Spinal cord (tissue), 10 donors: ENCODE results near the gene PIEZO2. TPM values are rescaled to one million over a fixed set of nuclear protein-coding genes. Genes with fewer than 3 reads are reported as not detected.
"Not testable (repeated sequence)": the region's sequence is repeated elsewhere in the genome, so short reads cannot be mapped to it uniquely, and the experiment has no call there.

Experiments
- DNase-seq, 6 donors: peaks; one replicate each; pipeline versions ENCODE4 v3.0.0 to v3.0.0-alpha.2; 2013 to 2015; ENCODE audit warnings: low spot score in 6 of 6, low read depth in 4 of 6
- H3K27ac ChIP-seq: one replicate; pipeline ENCODE4 v1.5.1; 2013; ENCODE audit warnings: low read depth, low read length, control low read depth
- H3K27me3 ChIP-seq: one replicate; pipeline ENCODE4 v1.6.1; 2013; ENCODE audit warnings: low read length; ENCODE audit not compliant: control insufficient read depth, insufficient read depth
- H3K36me3 ChIP-seq: one replicate; pipeline ENCODE4 v1.6.1; 2013; ENCODE audit warnings: low read length; ENCODE audit not compliant: control insufficient read depth, insufficient read depth
- H3K4me1 ChIP-seq: one replicate; pipeline ENCODE4 v1.6.1; 2013; ENCODE audit warnings: low read length; ENCODE audit not compliant: control insufficient read depth, insufficient read depth
- H3K4me3 ChIP-seq: one replicate; pipeline ENCODE4 v1.5.1; 2013; ENCODE audit warnings: low read depth, low read length, control low read depth
- H3K9me3 ChIP-seq: one replicate; pipeline ENCODE4 v1.6.1; 2013; ENCODE audit warnings: low read length; ENCODE audit not compliant: control insufficient read depth, insufficient read depth
- WGBS: methylation state at CpG from one replicate; pipeline ENCODE4 v1.1.5; 2013; ENCODE audit warnings: missing lambda C conversion rate; ENCODE audit not compliant: insufficient coverage; 5-methylcytosine and 5-hydroxymethylcytosine counted together
- polyA plus RNA-seq, 2 donors: library from polyadenylated mRNA; unstranded; fragments of 120-200 nt; gene quantifications; one replicate each; pipeline ENCODE4 v1.2.1, GENCODE V29; 2013; ENCODE audit not compliant: insufficient read length in 2 of 2
- total RNA-seq, 2 donors: library from RNA; depleted of rRNA in 1 of 2; stranded (reverse); fragments of 120-200 nt in 1 of 2; fragments of >200 nt in 1 of 2; gene quantifications; one replicate each; pipeline versions ENCODE4 v1.2.3 to v1.2.4, GENCODE V29; 2013 to 2014
- donor health status: healthy.

PIEZO2 gene
- total and polyA plus RNA-seq, 4 donors, result 14.0 to 110 (median 22.4) TPM

GRCh38 chr18:10923141-10923540 lies 226.2 kb downstream of the PIEZO2 start:
- peak in 1 of 6 donors; percentile 29 for DNase-seq

DNA sequence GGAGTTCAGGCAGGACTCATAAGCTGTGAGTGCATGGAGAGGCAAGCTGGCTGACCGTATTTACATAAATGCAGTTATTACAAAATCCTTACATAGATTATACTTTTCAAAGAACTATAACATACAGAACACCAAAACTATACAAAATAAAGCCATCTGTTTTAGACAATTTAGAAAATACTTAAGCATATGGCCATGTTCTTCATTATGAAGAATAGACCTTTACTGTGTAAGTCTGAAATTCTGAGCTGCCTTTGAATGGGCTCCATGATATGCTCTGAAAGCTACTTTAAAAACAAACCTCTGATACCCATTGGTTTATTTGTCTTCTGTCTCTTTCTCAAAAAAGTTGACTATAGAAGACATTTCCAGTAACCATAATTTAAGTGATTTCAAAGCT lies 226.7 kb downstream of the PIEZO2 start:
- H3K9me3 ChIP-seq, H3K4me3 ChIP-seq, H3K27ac ChIP-seq, H3K27me3 ChIP-seq, H3K36me3 ChIP-seq, H3K4me1 ChIP-seq: not testable (repeated sequence)
- no CpG with 5 or more reads among the region's 1 CpG for WGBS
- peak in 2 of 6 donors; percentile 18 to 61 for DNase-seq

More at GRCh38 chr18:10923141-10923540, 226.2 kb downstream of the PIEZO2 start:
- Histone ChIP-seq H3K27me3 (no peaks in the 10 kb centered on the region), H3K4me1 (peaks cover 9% of the 10 kb centered on the region), H3K4me3 (no peak overlapping the region), H3K9me3 (no peaks in the 10 kb centered on the region), H3K36me3 (no peaks in the 10 kb centered on the region), H3K27ac (no peak overlapping the region)
- WGBS, result 0% methylated on average over 1 of the region's 4 CpGs

DNA sequence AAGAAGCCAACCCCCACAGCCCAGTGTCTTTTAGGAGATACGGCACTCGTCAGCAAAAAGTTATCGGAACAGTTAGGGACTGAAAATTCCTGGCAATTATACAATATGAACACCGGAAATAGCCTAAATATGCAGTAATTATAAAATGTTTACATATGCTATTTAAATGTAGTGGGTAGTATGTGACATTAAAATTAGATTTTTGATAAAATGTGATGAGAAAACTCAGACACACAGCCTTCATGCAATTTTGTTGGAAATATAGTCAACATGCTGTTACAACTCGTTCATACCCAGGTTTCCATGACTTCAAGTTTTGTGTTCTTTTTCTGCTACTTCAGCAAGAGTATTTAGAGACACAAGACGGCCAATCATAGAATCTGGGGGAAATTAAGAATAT lies 229.1 kb downstream of the PIEZO2 start:
- not testable (repeated sequence) for H3K27ac ChIP-seq, H3K27me3 ChIP-seq, H3K4me1 ChIP-seq, H3K4me3 ChIP-seq, H3K9me3 ChIP-seq, H3K36me3 ChIP-seq, DNase-seq
- 100% methylated on average over 1 of the region's 6 CpGs for WGBS

- no peaks in the 10 kb centered on the region for H3K9me3 ChIP-seq
- H3K36me3 ChIP-seq, result no peaks in the 10 kb centered on the region
- 100% methylated on average over 1 of the region's 2 CpGs for WGBS
- no peaks in the 10 kb centered on the region for H3K27me3 ChIP-seq
- H3K4me3 ChIP-seq, result no peak overlapping the region
- DNase-seq, result no peak
- H3K27ac ChIP-seq, result no peak overlapping the region
- no peaks in the 10 kb centered on the region for H3K4me1 ChIP-seq
Observed at GRCh38 chr18:10919851-10920250, 229.5 kb downstream of the PIEZO2 start.

DNA sequence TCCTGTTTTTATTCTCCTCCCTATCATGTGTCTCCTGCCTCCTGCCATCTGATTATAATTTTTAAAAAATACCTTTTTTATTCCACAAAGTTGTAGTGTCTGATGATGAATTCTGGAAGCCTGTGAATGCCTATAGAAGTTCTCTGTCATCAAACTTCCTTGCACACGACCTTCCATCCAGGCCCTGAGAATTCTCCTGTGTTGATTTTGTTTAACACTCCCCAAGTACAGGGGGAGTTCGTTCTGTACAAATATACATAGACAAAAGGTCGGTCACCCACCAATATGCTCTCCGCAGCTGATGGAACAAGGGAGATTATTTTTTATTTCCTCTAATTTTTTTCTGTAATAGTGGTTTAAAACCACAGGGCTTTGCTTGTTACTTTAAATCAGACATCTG lies 232.5 kb downstream of the PIEZO2 start:
- Histone ChIP-seq H3K4me3 (no peak overlapping the region), H3K27me3 (no peaks in the 10 kb centered on the region), H3K27ac (no peak overlapping the region), H3K9me3 (no peaks in the 10 kb centered on the region), H3K4me1 (no peaks in the 10 kb centered on the region), H3K36me3 (no peaks in the 10 kb centered on the region)
- WGBS, result no CpG with 5 or more reads among the region's 4 CpGs
- DNase-seq, result no peak

DNA sequence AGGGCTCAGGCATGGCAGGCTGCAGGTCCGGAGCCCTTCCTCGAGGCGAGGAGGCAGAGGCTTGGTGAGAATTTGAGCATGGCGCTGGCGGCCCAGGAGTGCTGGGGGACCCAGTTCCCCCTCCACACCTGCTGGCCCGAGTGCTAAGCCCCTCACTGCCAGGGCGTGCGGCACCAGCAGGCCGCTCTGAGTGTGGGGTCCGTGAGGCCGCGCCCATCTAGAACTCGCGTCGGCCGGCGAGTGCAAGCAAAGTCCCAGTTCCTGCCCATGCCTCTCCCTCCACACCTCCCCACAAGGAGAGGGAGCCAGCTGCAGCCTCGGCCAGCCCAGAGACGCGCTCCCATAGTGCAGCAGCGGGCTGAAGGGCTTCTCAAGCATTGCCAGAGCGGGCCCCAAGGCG lies 233.0 kb downstream of the PIEZO2 start:
- no peak for DNase-seq
- WGBS, result 88% methylated on average over 17 of the region's 23 CpGs
- H3K4me3 ChIP-seq, result no peak overlapping the region

DNA sequence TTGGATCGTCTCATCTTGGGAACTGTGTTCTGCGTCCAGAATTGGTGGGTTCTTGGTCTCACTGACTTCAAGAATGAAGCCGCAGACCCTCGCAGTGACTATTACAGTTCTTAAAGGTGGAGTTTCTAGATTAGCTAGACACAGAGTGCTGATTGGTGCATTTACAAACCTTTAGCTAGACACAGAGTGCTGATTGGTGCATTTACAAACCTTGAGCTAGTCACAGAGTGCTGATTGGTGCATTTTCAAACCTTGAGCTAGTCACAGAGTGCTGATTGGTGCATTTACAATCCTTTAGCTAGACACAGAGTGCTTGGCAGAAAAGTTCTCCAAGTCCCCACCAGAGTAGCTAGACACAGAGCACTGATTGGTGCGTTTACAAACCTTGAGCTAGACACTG lies 233.6 kb downstream of the PIEZO2 start:
- H3K9me3 ChIP-seq, H3K36me3 ChIP-seq, H3K27me3 ChIP-seq, DNase-seq, H3K27ac ChIP-seq, H3K4me1 ChIP-seq, H3K4me3 ChIP-seq: not testable (repeated sequence)
- WGBS, result 98% methylated on average over 5 of the region's 5 CpGs

More for the DNA sequence above, 233.0 kb downstream of the PIEZO2 start:
- Histone ChIP-seq H3K27me3 (no peaks in the 10 kb centered on the region), H3K27ac (no peak overlapping the region), H3K9me3 (no peaks in the 10 kb centered on the region), H3K4me1 (no peaks in the 10 kb centered on the region), H3K36me3 (no peaks in the 10 kb centered on the region)

DNA sequence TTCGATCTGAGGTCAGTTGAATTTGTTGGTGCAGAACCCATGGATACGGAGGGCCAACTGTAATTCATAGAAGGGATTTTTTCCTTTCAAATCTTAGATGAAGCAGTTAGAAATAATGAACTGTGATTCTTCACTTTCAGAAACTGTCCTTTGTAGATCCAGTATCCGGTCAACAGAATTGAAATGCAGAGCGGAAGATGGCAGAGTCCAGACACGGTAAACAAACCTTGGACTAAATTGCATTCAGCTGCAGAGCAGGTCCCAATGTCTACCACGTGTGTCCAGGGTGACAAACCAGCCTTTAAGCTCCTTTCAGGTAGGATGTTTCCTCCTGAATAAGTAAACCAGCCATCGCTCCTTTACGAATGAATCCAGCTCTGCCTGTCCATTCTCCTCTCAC lies 234.8 kb downstream of the PIEZO2 start:
- WGBS, result 86% methylated on average over 2 of the region's 8 CpGs
- H3K36me3 ChIP-seq, H3K27me3 ChIP-seq, DNase-seq, H3K4me1 ChIP-seq, H3K27ac ChIP-seq, H3K9me3 ChIP-seq, H3K4me3 ChIP-seq: not testable (repeated sequence)

DNA sequence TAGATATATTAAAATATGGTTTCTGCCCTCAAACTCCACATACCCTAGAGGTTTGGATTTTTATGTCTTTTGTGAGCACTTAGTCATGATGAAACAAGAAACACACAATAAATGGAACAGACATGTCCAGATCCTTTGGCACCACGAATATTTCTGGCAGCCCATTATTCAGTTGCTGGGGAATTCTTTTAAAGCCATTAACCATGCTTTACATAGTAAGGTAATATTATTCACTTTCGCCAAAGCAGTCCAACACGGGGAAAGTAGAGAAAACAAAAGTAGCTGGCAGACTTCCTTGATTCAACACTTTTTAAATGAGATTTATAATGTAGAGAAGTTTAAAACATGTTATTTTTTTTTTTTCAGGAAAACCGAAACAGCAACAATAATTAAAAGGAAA lies 235.4 kb downstream of the PIEZO2 start:
- Histone ChIP-seq H3K4me1 (no peaks in the 10 kb centered on the region), H3K9me3 (no peaks in the 10 kb centered on the region), H3K27me3 (no peaks in the 10 kb centered on the region), H3K4me3 (no peak overlapping the region), H3K36me3 (no peaks in the 10 kb centered on the region), H3K27ac (no peak overlapping the region)
- DNase-seq, result no peak
- no CpG with 5 or more reads among the region's 4 CpGs for WGBS

DNA sequence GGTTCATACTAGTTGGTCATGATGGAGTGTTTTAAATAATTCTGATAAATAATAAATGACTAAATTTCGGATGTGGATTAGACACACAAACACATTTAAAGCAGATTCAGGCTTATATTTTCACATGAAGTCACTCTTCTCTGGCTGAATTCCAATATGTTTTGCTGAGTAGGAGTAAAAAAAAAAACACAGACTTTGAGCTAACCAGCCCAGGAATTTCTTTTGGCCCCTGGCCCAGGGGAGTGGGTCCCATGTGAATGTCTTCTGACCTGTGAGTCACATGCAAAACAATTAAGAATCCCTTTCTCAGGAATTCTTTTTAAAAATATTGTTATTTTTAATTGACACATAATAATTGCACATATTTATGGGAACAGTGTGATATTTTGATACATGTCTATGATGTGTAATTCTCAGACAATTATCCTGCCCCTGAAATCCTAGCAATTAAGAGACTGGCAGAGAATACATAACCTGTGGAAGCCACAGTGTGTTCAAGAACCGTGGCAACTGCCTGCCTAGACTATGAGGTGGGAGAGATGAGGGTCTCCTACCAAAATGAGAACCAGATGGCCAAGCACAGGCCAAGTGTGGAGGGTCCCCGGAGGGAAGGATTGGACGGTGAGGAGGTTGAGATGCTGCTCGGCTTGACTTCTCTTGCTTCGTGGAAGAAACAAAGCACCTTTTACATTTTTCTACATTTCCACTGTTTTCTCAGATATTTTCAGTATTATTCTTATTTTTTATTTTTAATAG lies 236.4 kb downstream of the PIEZO2 start:
- Histone ChIP-seq H3K4me3 (no peak overlapping the region), H3K36me3 (no peaks in the 10 kb centered on the region), H3K9me3 (no peaks in the 10 kb centered on the region), H3K4me1 (no peaks in the 10 kb centered on the region), H3K27me3 (no peaks in the 10 kb centered on the region), H3K27ac (no peak overlapping the region)
- peak in 1 of 6 donors; percentile 69 for DNase-seq
- WGBS, result 27% methylated on average over 1 of the region's 6 CpGs
